Small intestine (tissue), 7 donors: ENCODE measurements around the gene KRTAP10-5. TPM values are rescaled to one million over a fixed set of nuclear protein-coding genes. Genes with fewer than 3 reads are reported as not detected.
"Not testable (repeated sequence)": the region's sequence is repeated elsewhere in the genome, so short reads cannot be mapped to it uniquely, and the experiment has no call there.

ENCODE experiments used
- DNase-seq, 2 donors: peaks; one replicate each; pipeline versions ENCODE4 v3.0.0 to v3.0.0-alpha.2; 2013
- FAIRE-seq: peaks from 2 replicates; lab custom pipeline; 2012; peaks lifted over from hg19 to GRCh38; lab: Jason Lieb, UNC
- H3K27ac ChIP-seq, 3 donors: one replicate each; pipeline ENCODE4 v1.5.1; 2013; ENCODE audit warnings: low read length in 2 of 3, mild to moderate bottlenecking in 2 of 3, control low read depth in 1 of 3, inconsistent platforms in 1 of 3, low read depth in 1 of 3, moderate library complexity in 1 of 3
- H3K27me3 ChIP-seq, 3 donors: one replicate each; pipeline ENCODE4 v1.6.1; 2013; ENCODE audit warnings: low read length in 3 of 3, inconsistent platforms in 1 of 3; ENCODE audit not compliant: control insufficient read depth in 3 of 3, insufficient read depth in 3 of 3
- H3K36me3 ChIP-seq, 3 donors: one replicate each; pipeline ENCODE4 v1.6.1; 2013; ENCODE audit warnings: low read length in 3 of 3, inconsistent platforms in 1 of 3, low read depth in 1 of 3, mild to moderate bottlenecking in 1 of 3, moderate library complexity in 1 of 3; ENCODE audit not compliant: control insufficient read depth in 3 of 3, insufficient read depth in 2 of 3
- H3K4me1 ChIP-seq, 3 donors: one replicate each; pipeline ENCODE4 v1.6.1; 2013; ENCODE audit warnings: low read length in 2 of 3, inconsistent platforms in 1 of 3, low read depth in 1 of 3, mild to moderate bottlenecking in 1 of 3, moderate library complexity in 1 of 3; ENCODE audit not compliant: control insufficient read depth in 3 of 3, insufficient read depth in 2 of 3
- H3K4me3 ChIP-seq, 3 donors: one replicate each; pipeline ENCODE4 v1.5.1; 2013; ENCODE audit warnings: low read length in 3 of 3, control low read depth in 1 of 3, inconsistent platforms in 1 of 3, low read depth in 1 of 3, mild to moderate bottlenecking in 1 of 3, moderate library complexity in 1 of 3
- H3K9me3 ChIP-seq, 2 donors: one replicate each; pipeline ENCODE4 v1.6.1; 2013; ENCODE audit warnings: low read depth in 1 of 2, low read length in 1 of 2; ENCODE audit not compliant: control insufficient read depth in 2 of 2, insufficient read depth in 1 of 2
- WGBS, 3 donors: extraction: QIAGEN DNeasy Blood & Tissue Kit; methylation state at CpG; one replicate each; pipeline ENCODE4 v1.1.7; 2013; 5-methylcytosine and 5-hydroxymethylcytosine counted together
- polyA plus RNA-seq, 4 donors: library from polyadenylated mRNA; stranded (reverse) in 3 of 4; unstranded in 1 of 4; fragments of 200-250 nt in 3 of 4; fragments of 120-200 nt in 1 of 4; gene quantifications; one replicate each; pipeline versions ENCODE4 v1.2.1 to v1.2.3, GENCODE V29; 2013
- donor health status: healthy with polysubstance abuse.
- donor health status: control.
- donor health status: control.
- donor health status: Bipolar disorder and iron deficiency.
- donor health status: healthy.

KRTAP10-5 gene
- polyA plus RNA-seq, 4 donors = not detected

- DNase-seq, H3K27ac ChIP-seq, H3K36me3 ChIP-seq, H3K4me3 ChIP-seq, FAIRE-seq, H3K27me3 ChIP-seq, H3K4me1 ChIP-seq, H3K9me3 ChIP-seq: not testable (repeated sequence)
- 50 to 66% (median 52%) methylated on average over 13 to 18 of the region's 19 CpGs for WGBS, 3 donors
Measured at GRCh38 chr21:44590897-44591800, 10.7 kb upstream of the KRTAP10-5 start.

- Histone ChIP-seq H3K4me3 (no peak overlapping the region), H3K4me1 (no peaks in the 10 kb centered on the region), H3K27ac (no peak overlapping the region), H3K36me3 (no peaks in the 10 kb centered on the region), H3K9me3 (no peaks in the 10 kb centered on the region), H3K27me3 (peaks cover 0 to 6% (median 5%) of the 10 kb centered on the region in 3 donors)
- DNase-seq = no peak
- no peak for FAIRE-seq
- 59 to 80% (median 71%) methylated on average over 8 to 10 of the region's 10 CpGs for WGBS, 3 donors
Measured at GRCh38 chr21:44590311-44590721, 9.9 kb upstream of the KRTAP10-5 start.

- 68 to 76% (median 71%) methylated on average over 22 to 24 of the region's 24 CpGs for WGBS, 3 donors
- Histone ChIP-seq H3K4me3 (no peak overlapping the region), H3K27ac (no peak overlapping the region), H3K36me3 (no peaks in the 10 kb centered on the region), H3K27me3 (peaks cover 0 to 7% (median 6%) of the 10 kb centered on the region in 3 donors), H3K4me1 (no peaks in the 10 kb centered on the region), H3K9me3 (no peaks in the 10 kb centered on the region)
- FAIRE-seq (no peak), DNase-seq (no peak)
Measured at GRCh38 chr21:44589586-44590305, 9.3 kb upstream of the KRTAP10-5 start.

- H3K4me3 ChIP-seq = no peak overlapping the region
- H3K27ac ChIP-seq = no peak overlapping the region
- no peaks in the 10 kb centered on the region for H3K36me3 ChIP-seq
- no peak for DNase-seq
- peaks cover 0 to 7% (median 6%) of the 10 kb centered on the region in 3 donors for H3K27me3 ChIP-seq
- no peaks in the 10 kb centered on the region for H3K4me1 ChIP-seq
- no peak for FAIRE-seq
- 89 to 93% (median 90%) methylated on average over 2 of the region's 2 CpGs for WGBS, 3 donors
- no peaks in the 10 kb centered on the region for H3K9me3 ChIP-seq
Measured at GRCh38 chr21:44589094-44589493, 8.7 kb upstream of the KRTAP10-5 start.

GRCh38 chr21:44585892-44586291, 5.5 kb upstream of the KRTAP10-5 start:
- FAIRE-seq (no peak), DNase-seq (no peak)
- no peaks in the 10 kb centered on the region for H3K4me1 ChIP-seq
- H3K9me3 ChIP-seq = peaks cover 0 to 5% of the 10 kb centered on the region in 2 donors
- no peak overlapping the region for H3K27ac ChIP-seq
- H3K36me3 ChIP-seq = no peaks in the 10 kb centered on the region
- H3K27me3 ChIP-seq = peaks cover 0 to 7% (median 0%) of the 10 kb centered on the region in 3 donors
- 63 to 86% (median 82%) methylated on average over 3 of the region's 3 CpGs for WGBS, 3 donors
- no peak overlapping the region for H3K4me3 ChIP-seq

- H3K9me3 ChIP-seq = peaks cover 0 to 5% of the 10 kb centered on the region in 2 donors
- H3K4me3 ChIP-seq = no peak overlapping the region
- 58 to 70% (median 64%) methylated on average over 6 of the region's 6 CpGs for WGBS, 3 donors
- H3K27me3 ChIP-seq = peaks cover 0 to 3% (median 0%) of the 10 kb centered on the region in 3 donors
- no peak for DNase-seq
- H3K4me1 ChIP-seq = no peaks in the 10 kb centered on the region
- H3K27ac ChIP-seq = no peak overlapping the region
- no peak for FAIRE-seq
- no peaks in the 10 kb centered on the region for H3K36me3 ChIP-seq
Measured at GRCh38 chr21:44583800-44584147, 3.4 kb upstream of the KRTAP10-5 start.

- peaks cover 0 to 10% of the 10 kb centered on the region in 2 donors for H3K9me3 ChIP-seq
- peaks cover 0 to 3% (median 0%) of the 10 kb centered on the region in 3 donors for H3K27me3 ChIP-seq
- FAIRE-seq (no peak), DNase-seq (no peak)
- WGBS, 3 donors = 37 to 48% (median 46%) methylated on average over 11 of the region's 11 CpGs
- no peaks in the 10 kb centered on the region for H3K36me3 ChIP-seq
- no peaks in the 10 kb centered on the region for H3K4me1 ChIP-seq
- H3K4me3 ChIP-seq = no peak overlapping the region
- no peak overlapping the region for H3K27ac ChIP-seq
Measured at GRCh38 chr21:44583089-44583799, 2.8 kb upstream of the KRTAP10-5 start.

GRCh38 chr21:44582055-44582454, 1.7 kb upstream of the KRTAP10-5 start:
- WGBS, 3 donors = 76 to 80% (median 77%) methylated on average over 14 to 15 of the region's 15 CpGs
- no peaks in the 10 kb centered on the region for H3K36me3 ChIP-seq
- peaks cover 0 to 14% of the 10 kb centered on the region in 2 donors for H3K9me3 ChIP-seq
- H3K27ac ChIP-seq = no peak overlapping the region
- no peak overlapping the region for H3K4me3 ChIP-seq
- no peak for DNase-seq
- H3K27me3 ChIP-seq = peaks cover 0 to 3% (median 0%) of the 10 kb centered on the region in 3 donors
- FAIRE-seq = no peak
- no peaks in the 10 kb centered on the region for H3K4me1 ChIP-seq
